ENCODE data around the gene TMCC2.

The TMCC2 gene

DNA sequence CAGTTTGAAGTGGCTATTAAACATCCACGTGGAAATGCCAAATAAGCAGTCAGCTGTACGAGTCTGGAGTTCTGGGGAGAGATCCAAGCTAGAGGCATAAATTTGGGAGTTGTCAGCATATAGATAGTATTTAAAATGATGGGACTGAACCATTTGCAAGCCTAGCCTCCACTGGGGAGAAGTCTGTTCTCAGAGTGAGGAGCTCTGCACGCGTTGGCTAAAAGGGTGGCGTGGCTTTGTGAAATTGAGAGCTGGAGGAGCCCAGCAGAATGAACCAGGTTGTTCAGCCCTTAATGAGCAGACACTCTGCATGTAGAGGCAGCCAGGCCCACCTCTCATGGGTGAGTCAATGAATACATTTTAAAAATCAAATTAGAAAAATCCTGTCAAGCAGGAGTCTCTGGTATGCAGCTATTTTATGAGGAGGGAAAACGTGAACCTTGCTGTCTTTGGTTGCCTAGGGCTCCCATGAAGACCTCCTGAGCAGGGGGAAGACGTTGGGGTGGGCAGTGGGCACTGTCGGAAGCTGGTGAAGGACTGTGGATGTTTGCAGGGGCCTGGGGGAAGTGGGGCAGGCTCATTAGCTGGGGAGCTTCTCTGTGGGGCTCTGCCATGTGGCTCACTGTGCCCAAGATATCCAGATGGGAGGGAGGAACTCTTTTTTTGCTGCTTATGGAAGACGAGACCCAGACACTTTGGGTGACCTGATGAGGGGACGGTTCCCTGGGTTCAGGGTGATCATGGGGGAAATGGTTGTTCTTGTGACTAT is 18.8 kb downstream of the TMCC2 start:
- no peak overlapping the region for H3K4me3 ChIP-seq (ENCODE audit: low read depth, low read length)
- TF ChIP-seq, protein P1, sequence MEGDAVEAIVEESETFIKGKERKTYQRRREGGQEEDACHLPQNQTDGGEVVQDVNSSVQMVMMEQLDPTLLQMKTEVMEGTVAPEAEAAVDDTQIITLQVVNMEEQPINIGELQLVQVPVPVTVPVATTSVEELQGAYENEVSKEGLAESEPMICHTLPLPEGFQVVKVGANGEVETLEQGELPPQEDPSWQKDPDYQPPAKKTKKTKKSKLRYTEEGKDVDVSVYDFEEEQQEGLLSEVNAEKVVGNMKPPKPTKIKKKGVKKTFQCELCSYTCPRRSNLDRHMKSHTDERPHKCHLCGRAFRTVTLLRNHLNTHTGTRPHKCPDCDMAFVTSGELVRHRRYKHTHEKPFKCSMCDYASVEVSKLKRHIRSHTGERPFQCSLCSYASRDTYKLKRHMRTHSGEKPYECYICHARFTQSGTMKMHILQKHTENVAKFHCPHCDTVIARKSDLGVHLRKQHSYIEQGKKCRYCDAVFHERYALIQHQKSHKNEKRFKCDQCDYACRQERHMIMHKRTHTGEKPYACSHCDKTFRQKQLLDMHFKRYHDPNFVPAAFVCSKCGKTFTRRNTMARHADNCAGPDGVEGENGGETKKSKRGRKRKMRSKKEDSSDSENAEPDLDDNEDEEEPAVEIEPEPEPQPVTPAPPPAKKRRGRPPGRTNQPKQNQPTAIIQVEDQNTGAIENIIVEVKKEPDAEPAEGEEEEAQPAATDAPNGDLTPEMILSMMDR (IDR thresholded peaks at IDR 0.05; ENCODE audit: borderline replicate concordance, insufficient read depth, low read depth, low read length), result no peak

DNA sequence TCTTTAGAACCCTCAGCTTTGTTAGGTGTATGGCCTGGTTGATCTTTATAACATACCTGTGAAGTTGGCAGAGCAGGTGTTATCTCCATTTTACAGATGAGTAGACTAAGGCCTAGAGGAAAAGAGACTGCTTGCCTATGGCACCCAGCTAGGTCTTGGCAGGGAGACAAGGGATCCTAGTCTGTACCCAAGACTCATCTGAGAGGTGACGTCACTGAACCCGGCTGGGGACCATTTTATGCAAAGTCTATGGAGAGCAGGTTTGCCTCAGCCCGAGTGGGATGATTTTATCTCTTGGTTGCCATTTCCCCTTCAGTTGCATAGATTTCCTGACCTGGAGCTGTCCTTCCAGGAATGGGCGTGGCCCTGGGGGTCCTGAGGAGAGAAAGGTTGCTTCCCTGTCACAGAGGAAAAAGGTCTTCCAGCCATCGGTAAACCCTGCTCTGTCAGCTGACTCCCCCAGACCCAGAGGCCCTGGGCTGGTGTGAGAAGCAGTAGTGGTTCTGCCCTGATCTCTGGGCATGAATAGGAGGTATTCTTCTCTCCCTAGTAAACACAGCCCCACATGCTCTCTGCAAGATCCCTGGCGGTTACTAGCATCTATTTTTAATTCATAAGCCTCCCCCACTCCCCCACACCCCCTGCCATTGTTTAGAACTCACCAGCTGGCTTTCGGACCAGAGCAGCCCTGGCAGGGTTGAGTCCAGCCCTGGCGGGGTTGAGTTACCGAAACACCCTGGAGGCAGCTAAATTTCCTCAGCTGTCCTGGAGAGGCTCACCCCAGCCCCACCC is 19.6 kb downstream of the TMCC2 start:
- H3K4me3 ChIP-seq (ENCODE audit: low read depth, low read length), result no peak overlapping the region
- TF ChIP-seq, protein P1 (IDR thresholded peaks at IDR 0.05; ENCODE audit: borderline replicate concordance, insufficient read depth, low read depth, low read length), result no peak

DNA sequence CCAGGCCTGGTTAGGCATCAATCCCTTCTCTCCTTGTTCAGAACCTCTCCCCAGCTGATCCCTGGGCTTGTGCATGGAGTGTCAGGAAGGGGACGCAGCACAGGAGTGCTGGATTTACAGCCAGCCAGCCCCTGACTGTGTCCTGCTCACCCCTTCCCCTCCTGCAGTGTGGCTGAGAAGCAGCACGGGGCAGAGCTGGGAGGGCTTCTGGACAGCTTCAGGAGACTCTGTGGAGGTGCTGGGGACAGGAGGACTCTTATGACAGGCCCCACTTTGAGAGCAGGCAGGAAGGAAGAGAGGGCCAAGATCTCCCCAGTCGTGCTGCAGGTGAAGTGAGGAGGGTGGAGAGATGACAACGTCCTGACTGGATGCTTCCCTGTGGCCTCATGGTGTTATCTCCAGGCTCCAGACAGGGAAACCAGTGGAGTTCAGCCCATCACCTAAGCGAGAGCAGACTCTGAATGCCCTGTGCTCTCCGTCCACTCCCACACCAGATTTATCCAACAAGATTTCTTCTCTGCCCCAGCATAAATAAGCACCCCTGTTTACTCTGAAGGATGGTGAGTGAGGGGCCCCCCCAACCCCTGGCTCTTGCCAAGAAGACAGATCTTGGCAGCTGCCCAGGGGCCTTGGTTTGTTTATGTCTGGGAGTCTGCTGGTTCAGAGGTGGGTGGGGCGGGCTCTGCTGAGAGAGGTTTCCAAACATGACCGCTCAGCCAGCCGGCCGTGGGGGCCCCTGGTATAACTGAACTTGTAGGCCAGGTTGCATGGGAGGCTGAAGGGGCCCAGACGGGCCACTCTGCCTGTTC is 21.3 kb downstream of the TMCC2 start:
- H3K4me3 ChIP-seq (ENCODE audit: low read depth, low read length), result no peak overlapping the region
- TF ChIP-seq, protein P1 (IDR thresholded peaks at IDR 0.05; ENCODE audit: borderline replicate concordance, insufficient read depth, low read depth, low read length), result no peak

DNA sequence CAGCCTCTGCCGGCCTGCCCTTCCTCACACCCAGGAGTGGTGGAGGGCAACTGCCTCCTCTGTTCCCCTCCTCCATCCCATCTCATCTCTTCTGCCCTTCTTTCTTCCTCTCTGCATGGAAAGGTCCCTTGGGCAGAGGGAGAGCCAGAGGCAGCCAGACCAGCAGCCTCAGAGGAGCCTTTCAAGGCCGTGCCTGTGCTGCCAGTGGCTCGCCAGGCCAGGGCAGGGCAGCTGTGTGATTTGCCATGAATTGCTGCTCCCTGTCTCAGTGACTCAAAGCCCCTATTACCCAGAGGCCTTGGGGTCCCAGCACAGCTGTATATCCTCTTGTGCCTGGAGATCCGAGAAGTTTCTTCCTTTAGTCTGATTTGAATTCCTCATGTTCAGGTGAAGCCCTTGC is 21.9 kb downstream of the TMCC2 start:
- H3K4me3 ChIP-seq (ENCODE audit: low read depth, low read length), result no peak overlapping the region
- TF ChIP-seq, protein P1 (IDR thresholded peaks at IDR 0.05; ENCODE audit: borderline replicate concordance, insufficient read depth, low read depth, low read length), result no peak

DNA sequence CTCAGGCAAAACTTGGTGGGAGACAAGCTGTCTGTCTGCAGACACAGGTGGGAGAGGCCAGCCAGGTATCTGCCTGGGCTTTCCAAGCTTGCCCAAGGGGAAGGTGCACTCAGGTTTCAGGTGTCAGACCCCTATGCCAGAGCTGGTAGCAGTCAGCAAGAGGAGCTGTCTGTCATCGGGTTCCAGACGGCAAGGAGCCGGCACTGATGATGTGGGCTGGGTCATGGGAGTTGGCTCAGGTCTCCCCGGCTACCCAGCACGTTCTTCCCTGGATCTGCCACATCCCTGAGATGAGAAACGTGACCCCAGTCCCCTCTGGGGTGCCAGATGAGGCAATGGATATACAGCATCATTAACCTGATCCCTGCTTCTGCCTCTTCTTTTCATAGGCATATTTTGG is 23.0 kb downstream of the TMCC2 start:
- TF ChIP-seq, protein P1 (IDR thresholded peaks at IDR 0.05; ENCODE audit: borderline replicate concordance, insufficient read depth, low read depth, low read length), result no peak
- no peak overlapping the region for H3K4me3 ChIP-seq (ENCODE audit: low read depth, low read length)

DNA sequence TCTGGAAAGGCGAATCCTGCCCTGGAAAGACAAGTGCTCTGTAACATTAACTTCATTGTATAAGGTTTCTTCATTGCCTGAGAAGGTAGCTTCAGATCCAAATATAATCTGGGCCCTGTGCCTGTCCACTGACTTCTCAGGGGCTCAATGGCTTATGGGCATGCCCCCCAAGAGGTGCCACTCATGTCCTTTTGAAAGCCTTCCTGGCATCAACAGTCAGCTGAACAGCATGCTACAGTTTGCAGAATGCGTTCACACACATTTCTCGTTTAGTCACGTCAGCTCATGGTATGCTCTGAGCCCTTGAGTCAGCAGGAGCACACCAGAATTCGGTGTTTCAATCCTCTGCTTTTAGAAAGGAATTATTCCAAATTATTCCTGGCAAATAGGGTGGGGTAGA is 23.8 kb downstream of the TMCC2 start:
- no peak overlapping the region for H3K4me3 ChIP-seq (ENCODE audit: low read depth, low read length)
- TF ChIP-seq, protein P1 (IDR thresholded peaks at IDR 0.05; ENCODE audit: borderline replicate concordance, insufficient read depth, low read depth, low read length), result no peak

All from GM12875 (cell line).